Neural cell (in vitro differentiated cells): ENCODE results near the gene PLCB1. TPM values are rescaled to one million over a fixed set of nuclear protein-coding genes. Genes with fewer than 3 reads are reported as not detected.

Source experiments
- H2AFZ ChIP-seq: fragments of 200-600, 300-800 bp; sonication (generic), shearing (Covaris generic); 2 replicates; pipeline ENCODE4 v1.6.0; 2014; ENCODE audit warnings: low read depth, mild to moderate bottlenecking, antibody characterized with exemption, low read length, moderate library complexity
- H3F3A ChIP-seq: fragments of 200-600 bp; shearing (Covaris generic); 2 replicates; pipeline ENCODE4 v1.6.1; 2016; ENCODE audit warnings: mild to moderate bottlenecking, moderate library complexity, mixed read lengths, antibody characterized with exemption, low read length; ENCODE audit not compliant: insufficient read depth, poor library complexity, severe bottlenecking
- H3K27ac ChIP-seq: fragments of 200-600, 300-800 bp; sonication (generic), shearing (Covaris generic); 2 replicates; pipeline ENCODE4 v1.5.1; 2014; ENCODE audit warnings: mild to moderate bottlenecking, low read length, moderate library complexity
- H3K27me3 ChIP-seq: fragments of 300-800, 200-600 bp; sonication (generic), shearing (Covaris generic); 2 replicates; pipeline ENCODE4 v1.6.0; 2014; ENCODE audit warnings: mild to moderate bottlenecking, low read depth, low read length, moderate library complexity; ENCODE audit not compliant: insufficient read depth
- H3K36me3 ChIP-seq: fragments of 300-800, 200-600 bp; sonication (generic), shearing (Covaris generic); 2 replicates; pipeline ENCODE4 v1.5.1; 2014; ENCODE audit warnings: mild to moderate bottlenecking, antibody characterized with exemption, low read length, moderate library complexity; ENCODE audit not compliant: insufficient read depth
- H3K4me2 ChIP-seq: fragments of 300-800, 200-600 bp; sonication (generic), shearing (Covaris generic); 2 replicates; pipeline ENCODE4 v1.6.0; 2014; ENCODE audit warnings: mild to moderate bottlenecking, low read length
- H3K4me3 ChIP-seq: fragments of 300-800, 200-600 bp; sonication (generic), shearing (Covaris generic); 2 replicates; pipeline ENCODE4 v1.5.1; 2014; ENCODE audit warnings: mild to moderate bottlenecking, low read length, moderate library complexity
- H3K79me2 ChIP-seq: fragments of 200-600 bp; shearing (Covaris generic); replicated peaks from 2 replicates; pipeline ENCODE4 v1.6.0; 2014; ENCODE audit warnings: mild to moderate bottlenecking, low read length, moderate library complexity; ENCODE audit not compliant: insufficient read depth
- H3K9ac ChIP-seq: fragments of 300-800, 200-600 bp; sonication (generic), shearing (Covaris generic); 2 replicates; pipeline ENCODE4 v1.6.1; 2016; ENCODE audit warnings: mild to moderate bottlenecking, low read length, mixed read lengths
- H3K9me2 ChIP-seq: fragments of 200-600 bp; shearing (Covaris generic); 2 replicates; pipeline ENCODE4 v1.6.1; 2016; ENCODE audit warnings: mild to moderate bottlenecking, low read length, mixed read lengths; ENCODE audit not compliant: insufficient read depth
- H3K9me3 ChIP-seq: fragments of 200-600, 300-800 bp; sonication (generic), shearing (Covaris generic); 2 replicates; pipeline ENCODE4 v1.6.1; 2016; ENCODE audit warnings: mild to moderate bottlenecking, mixed run types, low read length, moderate library complexity, mixed read lengths
- H4K20me1 ChIP-seq: fragments of 200-600 bp; shearing (Covaris generic); 2 replicates; pipeline ENCODE4 v1.6.1; 2016; ENCODE audit warnings: mild to moderate bottlenecking, mixed run types; ENCODE audit not compliant: insufficient read depth
- CTCF ChIP-seq: fragments of 450-650 bp; IDR thresholded peaks from 2 replicates; pipeline ENCODE4 v1.5.1; 2014; ENCODE audit warnings: antibody characterized with exemption, mild to moderate bottlenecking, moderate library complexity; ENCODE audit not compliant: poor library complexity, severe bottlenecking
- EP300 ChIP-seq: fragments of 450-650 bp; conservative IDR thresholded peaks from 2 replicates; pipeline ENCODE4 v1.6.1; 2014; ENCODE audit warnings: antibody characterized with exemption, mild to moderate bottlenecking, moderate library complexity; ENCODE audit not compliant: poor library complexity, severe bottlenecking
- EZH2 ChIP-seq: fragments of 200-600, 300-800 bp; shearing (Covaris generic), sonication (generic); IDR thresholded peaks from 2 replicates; pipeline ENCODE4 v1.6.1; 2014; ENCODE audit warnings: antibody characterized with exemption, low read length, borderline replicate concordance, mild to moderate bottlenecking; ENCODE audit not compliant: insufficient read depth, poor library complexity, severe bottlenecking
- MXI1 ChIP-seq: fragments of 450-650 bp; conservative IDR thresholded peaks from 2 replicates; pipeline ENCODE4 v1.6.1; 2014; ENCODE audit warnings: antibody characterized with exemption, mild to moderate bottlenecking; ENCODE audit not compliant: poor library complexity, severe bottlenecking
- POLR2AphosphoS5 ChIP-seq: IDR thresholded peaks from 2 replicates; pipeline ENCODE4 v1.6.1; 2012
- RAD21 ChIP-seq: fragments of 450-650 bp; conservative IDR thresholded peaks from 2 replicates; pipeline ENCODE4 v1.6.1; 2014; ENCODE audit warnings: antibody characterized with exemption, mild to moderate bottlenecking, moderate library complexity
- SMC3 ChIP-seq: fragments of 450-650 bp; conservative IDR thresholded peaks from 2 replicates; pipeline ENCODE4 v1.6.1; 2014; ENCODE audit warnings: antibody characterized with exemption, mild to moderate bottlenecking, moderate library complexity; ENCODE audit not compliant: poor library complexity
- TAF1 ChIP-seq: IDR thresholded peaks from 2 replicates; pipeline ENCODE4 v1.6.1; 2012; ENCODE audit warnings: low read depth
- polyA plus RNA-seq: library from polyadenylated mRNA; depleted of rRNA; stranded (reverse); fragments of >200 nt; gene quantifications from 2 replicates; pipeline ENCODE4 v1.2.3, GENCODE V29; 2014
- TF ChIP-seq, protein P1 (sequence below): IDR thresholded peaks from 2 replicates; pipeline ENCODE4 v1.6.1; 2012; ENCODE audit warnings: borderline replicate concordance

Gene PLCB1
- polyA plus RNA-seq, 1 donor from 2014 or later, result 11.4 TPM

DNA sequence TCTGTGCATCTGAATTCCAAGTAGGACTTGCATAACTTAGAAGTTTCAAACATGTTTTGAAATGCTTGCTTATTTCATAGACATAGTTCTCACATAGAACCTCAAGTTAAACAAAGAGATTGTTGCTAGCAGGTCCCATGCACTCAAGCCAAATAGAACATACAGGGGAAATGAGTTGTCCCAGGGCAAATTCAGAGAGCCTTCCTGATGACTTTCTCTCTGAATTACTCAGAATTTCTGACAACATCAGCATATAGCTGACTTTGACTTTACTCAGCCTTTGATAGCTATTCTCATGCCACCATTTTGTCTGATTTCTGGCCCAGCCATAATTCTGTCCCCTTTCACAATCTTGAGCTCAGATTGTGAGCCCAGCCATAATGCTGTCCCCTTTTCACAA is 603.6 kb downstream of the PLCB1 start:
- H3K4me2 ChIP-seq, result no peak overlapping the region
- H3K4me3 ChIP-seq, result no peak overlapping the region
- H3K27ac ChIP-seq, result no peak overlapping the region
- TF ChIP-seq CTCF (no peak), SMC3 (no peak), POLR2AphosphoS5 (no peak), MXI1 (no peak), RAD21 (no peak), EZH2 (no peak), TAF1 (no peak), EP300 (no peak)
- TF ChIP-seq, protein P1, sequence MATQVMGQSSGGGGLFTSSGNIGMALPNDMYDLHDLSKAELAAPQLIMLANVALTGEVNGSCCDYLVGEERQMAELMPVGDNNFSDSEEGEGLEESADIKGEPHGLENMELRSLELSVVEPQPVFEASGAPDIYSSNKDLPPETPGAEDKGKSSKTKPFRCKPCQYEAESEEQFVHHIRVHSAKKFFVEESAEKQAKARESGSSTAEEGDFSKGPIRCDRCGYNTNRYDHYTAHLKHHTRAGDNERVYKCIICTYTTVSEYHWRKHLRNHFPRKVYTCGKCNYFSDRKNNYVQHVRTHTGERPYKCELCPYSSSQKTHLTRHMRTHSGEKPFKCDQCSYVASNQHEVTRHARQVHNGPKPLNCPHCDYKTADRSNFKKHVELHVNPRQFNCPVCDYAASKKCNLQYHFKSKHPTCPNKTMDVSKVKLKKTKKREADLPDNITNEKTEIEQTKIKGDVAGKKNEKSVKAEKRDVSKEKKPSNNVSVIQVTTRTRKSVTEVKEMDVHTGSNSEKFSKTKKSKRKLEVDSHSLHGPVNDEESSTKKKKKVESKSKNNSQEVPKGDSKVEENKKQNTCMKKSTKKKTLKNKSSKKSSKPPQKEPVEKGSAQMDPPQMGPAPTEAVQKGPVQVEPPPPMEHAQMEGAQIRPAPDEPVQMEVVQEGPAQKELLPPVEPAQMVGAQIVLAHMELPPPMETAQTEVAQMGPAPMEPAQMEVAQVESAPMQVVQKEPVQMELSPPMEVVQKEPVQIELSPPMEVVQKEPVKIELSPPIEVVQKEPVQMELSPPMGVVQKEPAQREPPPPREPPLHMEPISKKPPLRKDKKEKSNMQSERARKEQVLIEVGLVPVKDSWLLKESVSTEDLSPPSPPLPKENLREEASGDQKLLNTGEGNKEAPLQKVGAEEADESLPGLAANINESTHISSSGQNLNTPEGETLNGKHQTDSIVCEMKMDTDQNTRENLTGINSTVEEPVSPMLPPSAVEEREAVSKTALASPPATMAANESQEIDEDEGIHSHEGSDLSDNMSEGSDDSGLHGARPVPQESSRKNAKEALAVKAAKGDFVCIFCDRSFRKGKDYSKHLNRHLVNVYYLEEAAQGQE, result no peak
- H3K27me3 ChIP-seq, result no peaks in the 10 kb centered on the region
- H3K36me3 ChIP-seq, result no peaks in the 10 kb centered on the region
- H3F3A ChIP-seq, result no peaks in the 10 kb centered on the region
- no peaks in the 10 kb centered on the region for H3K9me3 ChIP-seq
- no peak overlapping the region for H3K9ac ChIP-seq
- no peaks in the 10 kb centered on the region for H3K79me2 ChIP-seq
- no peak overlapping the region for H2AFZ ChIP-seq
- no peaks in the 10 kb centered on the region for H3K9me2 ChIP-seq
- no peaks in the 10 kb centered on the region for H4K20me1 ChIP-seq

GRCh38 chr20:8740265-8740664 is 608.2 kb downstream of the PLCB1 start:
- H2AFZ ChIP-seq, result no peak overlapping the region
- H3K27me3 ChIP-seq, result no peaks in the 10 kb centered on the region
- H3K36me3 ChIP-seq, result peaks cover 6% of the 10 kb centered on the region
- no peaks in the 10 kb centered on the region for H3K79me2 ChIP-seq
- H3K4me3 ChIP-seq, result no peak overlapping the region
- no peaks in the 10 kb centered on the region for H3K9me3 ChIP-seq
- no peak for TF ChIP-seq MXI1
- TF ChIP-seq POLR2AphosphoS5, result no peak
- TF ChIP-seq SMC3, result no peak
- TF ChIP-seq CTCF, result no peak
- no peak for TF ChIP-seq EP300
- TF ChIP-seq RAD21, result no peak
- TF ChIP-seq EZH2, result no peak
- TF ChIP-seq, protein P1, result no peak
- no peak for TF ChIP-seq TAF1
- no peak overlapping the region for H3K4me2 ChIP-seq
- no peak overlapping the region for H3K9ac ChIP-seq
- H3K27ac ChIP-seq, result no peak overlapping the region
- H3K9me2 ChIP-seq, result no peaks in the 10 kb centered on the region
- no peaks in the 10 kb centered on the region for H4K20me1 ChIP-seq
- H3F3A ChIP-seq, result no peaks in the 10 kb centered on the region
